GM19438 (cell line): ENCODE results near the gene ARNT2.

Experiments
- ATAC-seq: cut with Tn5 transposase; IDR thresholded peaks from one replicate; pipeline ENCODE4 v1.9.1; 2021; ENCODE audit warnings: low read depth; ENCODE audit not compliant: unreplicated experiment

The ARNT2 gene

GRCh38 chr15:80609091-80609490 lies 204.9 kb downstream of the ARNT2 start:
- ATAC-seq, result no peak

GRCh38 chr15:80609512-80609946 lies 205.3 kb downstream of the ARNT2 start:
- no peak for ATAC-seq

- ATAC-seq, result no peak
These were observed 207.4 kb downstream of the ARNT2 start for GRCh38 chr15:80611543-80612080.

- ATAC-seq, result no peak
These were observed 208.1 kb downstream of the ARNT2 start for GRCh38 chr15:80612118-80612823.

- no peak for ATAC-seq
These were observed 209.7 kb downstream of the ARNT2 start for GRCh38 chr15:80613762-80614365.

- ATAC-seq, result no peak
These were observed 210.7 kb downstream of the ARNT2 start for GRCh38 chr15:80614711-80615360.

GRCh38 chr15:80615361-80615736 lies 211.2 kb downstream of the ARNT2 start:
- ATAC-seq, result no peak

GRCh38 chr15:80615783-80616391 lies 211.7 kb downstream of the ARNT2 start:
- no peak for ATAC-seq

GRCh38 chr15:80618685-80619400 lies 214.7 kb downstream of the ARNT2 start:
- ATAC-seq, result no peak

- no peak for ATAC-seq
These were observed 215.5 kb downstream of the ARNT2 start for GRCh38 chr15:80619680-80620079.

- ATAC-seq, result no peak
These were observed 216.0 kb downstream of the ARNT2 start for GRCh38 chr15:80620141-80620540.

GRCh38 chr15:80620931-80621330 lies 216.7 kb downstream of the ARNT2 start:
- no peak for ATAC-seq

GRCh38 chr15:80626643-80627120 lies 222.5 kb downstream of the ARNT2 start:
- no peak for ATAC-seq

GRCh38 chr15:80629355-80629754 lies 225.2 kb downstream of the ARNT2 start:
- no peak for ATAC-seq

- no peak for ATAC-seq
These were observed 226.8 kb downstream of the ARNT2 start for GRCh38 chr15:80630981-80631380.

- ATAC-seq, result no peak
These were observed 229.0 kb downstream of the ARNT2 start for GRCh38 chr15:80633221-80633620.

GRCh38 chr15:80635953-80636352 lies 231.8 kb downstream of the ARNT2 start:
- ATAC-seq, result no peak

GRCh38 chr15:80636675-80637074 lies 232.5 kb downstream of the ARNT2 start:
- ATAC-seq, result no peak

- ATAC-seq, result no peak
These were observed 233.6 kb downstream of the ARNT2 start for GRCh38 chr15:80637747-80638146.

GRCh38 chr15:80638553-80639167 lies 234.5 kb downstream of the ARNT2 start:
- no peak for ATAC-seq
